Thoracic aorta (tissue), 2 donors: Measurements from ENCODE around the gene ARHGEF26. TPM values are rescaled to one million over a fixed set of nuclear protein-coding genes. Genes with fewer than 3 reads are reported as not detected.

ENCODE experiments used
- ATAC-seq: fragments of 150-250 bp; one replicate; pipeline ENCODE4 v1.8.0; 2017; ENCODE audit warnings: low read depth; ENCODE audit not compliant: insufficient number of reproducible peaks, low FRiP score
- DNase-seq: peaks from one replicate; pipeline ENCODE4 v3.0.0-alpha.2; 2020; ENCODE audit warnings: low spot score
- H3K27ac ChIP-seq, 2 donors: fragments of 200-600 bp; sonication (generic); 1 replicate in 1 of 2; 2 replicates in 1 of 2; pipeline ENCODE4 v1.5.1; 2016; ENCODE audit warnings: mild to moderate bottlenecking in 2 of 2, moderate library complexity in 2 of 2
- H3K27me3 ChIP-seq: fragments of 200-600 bp; sonication (generic); replicated peaks from 2 replicates; pipeline ENCODE4 v1.6.0; 2016; ENCODE audit warnings: mild to moderate bottlenecking; ENCODE audit not compliant: insufficient read depth
- H3K36me3 ChIP-seq: fragments of 200-600 bp; sonication (generic); one replicate; pipeline ENCODE4 v1.5.1; 2016
- H3K4me1 ChIP-seq, 2 donors: fragments of 200-600 bp; sonication (generic); 1 replicate in 1 of 2; 2 replicates in 1 of 2; pipeline versions ENCODE4 v1.5.1 to v1.6.0; 2016; ENCODE audit warnings: low read depth in 2 of 2, mild to moderate bottlenecking in 1 of 2; ENCODE audit not compliant: control insufficient read depth in 1 of 2
- H3K4me3 ChIP-seq: fragments of 200-600 bp; sonication (generic); 2 replicates; pipeline ENCODE4 v1.5.1; 2016; ENCODE audit warnings: mild to moderate bottlenecking
- H3K9me3 ChIP-seq: fragments of 200-600 bp; sonication (generic); 2 replicates; pipeline ENCODE4 v1.5.1; 2016
- total RNA-seq, 2 donors: library from RNA; depleted of rRNA; stranded (reverse); fragments of >200 nt; gene quantifications; one replicate each; pipeline versions ENCODE4 v1.1.0 to v1.2.3, GENCODE V29; 2016
- TF ChIP-seq, protein P1 (sequence below): fragments of 200-600 bp; sonication (generic); IDR thresholded peaks from one replicate; pipeline ENCODE4 v1.5.1; 2019; ENCODE audit warnings: antibody characterized with exemption

ARHGEF26 gene, protein sequence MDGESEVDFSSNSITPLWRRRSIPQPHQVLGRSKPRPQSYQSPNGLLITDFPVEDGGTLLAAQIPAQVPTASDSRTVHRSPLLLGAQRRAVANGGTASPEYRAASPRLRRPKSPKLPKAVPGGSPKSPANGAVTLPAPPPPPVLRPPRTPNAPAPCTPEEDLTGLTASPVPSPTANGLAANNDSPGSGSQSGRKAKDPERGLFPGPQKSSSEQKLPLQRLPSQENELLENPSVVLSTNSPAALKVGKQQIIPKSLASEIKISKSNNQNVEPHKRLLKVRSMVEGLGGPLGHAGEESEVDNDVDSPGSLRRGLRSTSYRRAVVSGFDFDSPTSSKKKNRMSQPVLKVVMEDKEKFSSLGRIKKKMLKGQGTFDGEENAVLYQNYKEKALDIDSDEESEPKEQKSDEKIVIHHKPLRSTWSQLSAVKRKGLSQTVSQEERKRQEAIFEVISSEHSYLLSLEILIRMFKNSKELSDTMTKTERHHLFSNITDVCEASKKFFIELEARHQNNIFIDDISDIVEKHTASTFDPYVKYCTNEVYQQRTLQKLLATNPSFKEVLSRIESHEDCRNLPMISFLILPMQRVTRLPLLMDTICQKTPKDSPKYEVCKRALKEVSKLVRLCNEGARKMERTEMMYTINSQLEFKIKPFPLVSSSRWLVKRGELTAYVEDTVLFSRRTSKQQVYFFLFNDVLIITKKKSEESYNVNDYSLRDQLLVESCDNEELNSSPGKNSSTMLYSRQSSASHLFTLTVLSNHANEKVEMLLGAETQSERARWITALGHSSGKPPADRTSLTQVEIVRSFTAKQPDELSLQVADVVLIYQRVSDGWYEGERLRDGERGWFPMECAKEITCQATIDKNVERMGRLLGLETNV
- 10 to 100 TPM; 88.0 to 96.4 TPM for total RNA-seq

DNA sequence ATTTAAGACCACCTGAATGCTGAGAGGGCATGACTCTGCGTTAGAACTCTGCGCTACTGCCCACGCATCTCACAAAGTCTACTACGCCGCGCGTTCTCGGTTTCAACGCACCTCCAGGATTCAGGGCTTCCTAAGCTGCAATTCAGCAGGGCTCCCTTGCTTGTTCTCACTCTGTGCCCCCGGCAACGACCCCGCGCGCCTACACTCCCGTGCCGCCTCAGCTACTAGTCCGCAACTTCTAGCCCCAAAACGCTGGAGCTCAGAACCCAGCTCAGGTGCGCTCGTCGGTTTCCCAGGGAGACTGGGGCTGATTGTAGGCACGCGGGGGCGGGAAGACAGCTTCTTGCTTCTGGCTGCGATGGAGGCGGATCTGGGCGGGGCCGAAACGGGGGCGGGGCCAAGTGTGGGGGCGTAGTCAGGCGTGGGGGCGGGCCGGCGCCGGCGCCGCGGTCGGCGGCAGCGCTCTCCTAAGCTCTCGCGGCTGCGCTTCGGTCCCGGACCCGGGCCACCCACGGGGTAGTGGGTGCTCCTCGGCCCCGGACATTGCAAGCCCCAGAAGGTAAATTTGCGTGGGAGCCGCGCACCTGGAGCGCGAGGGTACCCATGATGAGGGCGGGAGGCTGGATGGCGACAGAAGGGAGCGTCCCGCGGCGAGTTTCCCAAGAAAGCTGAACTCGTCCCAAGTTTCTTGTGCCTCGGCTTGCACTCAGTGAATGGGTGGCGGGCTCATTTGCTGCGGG is at the start of gene ARHGEF26:
TSS of gene ARHGEF26 (plus strand) at position 430 of the 740 bp plus-strand sequence. CDS start 603 bp downstream, outside the sequence.
- H3K27ac ChIP-seq, result peak within 1 kb of the TSS; percentile 59 to 77
- DNase-seq (peak; percentile 64), ATAC-seq (peak; percentile 70)
- H3K9me3 ChIP-seq, result no peaks in the 10 kb centered on the region
- TF ChIP-seq, protein P1, sequence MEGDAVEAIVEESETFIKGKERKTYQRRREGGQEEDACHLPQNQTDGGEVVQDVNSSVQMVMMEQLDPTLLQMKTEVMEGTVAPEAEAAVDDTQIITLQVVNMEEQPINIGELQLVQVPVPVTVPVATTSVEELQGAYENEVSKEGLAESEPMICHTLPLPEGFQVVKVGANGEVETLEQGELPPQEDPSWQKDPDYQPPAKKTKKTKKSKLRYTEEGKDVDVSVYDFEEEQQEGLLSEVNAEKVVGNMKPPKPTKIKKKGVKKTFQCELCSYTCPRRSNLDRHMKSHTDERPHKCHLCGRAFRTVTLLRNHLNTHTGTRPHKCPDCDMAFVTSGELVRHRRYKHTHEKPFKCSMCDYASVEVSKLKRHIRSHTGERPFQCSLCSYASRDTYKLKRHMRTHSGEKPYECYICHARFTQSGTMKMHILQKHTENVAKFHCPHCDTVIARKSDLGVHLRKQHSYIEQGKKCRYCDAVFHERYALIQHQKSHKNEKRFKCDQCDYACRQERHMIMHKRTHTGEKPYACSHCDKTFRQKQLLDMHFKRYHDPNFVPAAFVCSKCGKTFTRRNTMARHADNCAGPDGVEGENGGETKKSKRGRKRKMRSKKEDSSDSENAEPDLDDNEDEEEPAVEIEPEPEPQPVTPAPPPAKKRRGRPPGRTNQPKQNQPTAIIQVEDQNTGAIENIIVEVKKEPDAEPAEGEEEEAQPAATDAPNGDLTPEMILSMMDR, result no peak
- H3K4me3 ChIP-seq, result peak within 1 kb of the TSS; percentile 89
- no peaks in the 10 kb centered on the region for H3K27me3 ChIP-seq
- H3K4me1 ChIP-seq, result peaks cover 0 to 18% of the 10 kb centered on the region in 2 donors
- no peaks in the 10 kb centered on the region for H3K36me3 ChIP-seq

DNA sequence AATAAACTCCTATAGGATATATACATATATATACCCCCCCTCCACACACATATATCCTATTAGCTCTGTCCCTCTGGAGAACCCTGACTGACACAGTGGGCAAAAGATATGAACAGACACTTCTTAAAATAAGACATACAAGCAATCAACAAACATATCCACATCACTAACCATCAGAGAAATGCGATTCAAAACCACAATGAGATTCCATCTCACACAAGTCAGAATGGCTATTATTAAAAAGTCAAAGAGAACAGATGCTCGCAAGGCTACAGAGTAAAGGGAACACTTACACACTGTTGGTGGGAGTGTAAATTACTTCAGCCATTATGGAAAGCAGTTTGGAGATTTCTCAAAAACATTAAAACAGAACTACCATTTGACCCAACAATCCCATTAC is 46.2 kb upstream of the ARHGEF26 start:
- Histone ChIP-seq H3K27ac (no peak overlapping the region), H3K4me1 (no peaks in the 10 kb centered on the region), H3K4me3 (no peak overlapping the region), H3K36me3 (no peaks in the 10 kb centered on the region), H3K27me3 (no peaks in the 10 kb centered on the region), H3K9me3 (peaks cover 4% of the 10 kb centered on the region)
- TF ChIP-seq, protein P1, result no peak
- no peak for DNase-seq
- no peak for ATAC-seq

DNA sequence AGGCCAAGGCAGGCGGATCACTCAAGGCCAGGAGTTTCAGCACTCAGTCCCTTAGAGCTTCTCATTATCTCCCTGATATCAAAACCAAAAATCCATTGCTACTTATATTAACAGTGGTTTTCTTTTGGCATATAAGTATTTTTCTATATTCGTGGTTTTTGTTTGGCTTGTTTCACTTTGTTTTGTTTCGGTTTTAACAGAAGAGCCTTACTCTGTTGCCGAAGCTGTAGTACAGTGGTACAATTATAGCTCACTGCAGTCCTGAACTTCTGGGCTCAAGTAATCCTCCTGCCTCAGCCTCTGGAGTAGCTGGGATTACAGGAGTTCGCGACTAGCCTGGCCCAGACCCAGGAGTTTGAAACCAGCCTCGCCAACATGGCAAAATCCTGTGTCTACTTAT is 42.5 kb upstream of the ARHGEF26 start:
- Histone ChIP-seq H3K27me3 (no peaks in the 10 kb centered on the region), H3K9me3 (peaks cover 2% of the 10 kb centered on the region), H3K4me1 (no peaks in the 10 kb centered on the region), H3K4me3 (no peak overlapping the region), H3K27ac (no peak overlapping the region), H3K36me3 (no peaks in the 10 kb centered on the region)
- DNase-seq (no peak), ATAC-seq (no peak)
- TF ChIP-seq, protein P1, result no peak

DNA sequence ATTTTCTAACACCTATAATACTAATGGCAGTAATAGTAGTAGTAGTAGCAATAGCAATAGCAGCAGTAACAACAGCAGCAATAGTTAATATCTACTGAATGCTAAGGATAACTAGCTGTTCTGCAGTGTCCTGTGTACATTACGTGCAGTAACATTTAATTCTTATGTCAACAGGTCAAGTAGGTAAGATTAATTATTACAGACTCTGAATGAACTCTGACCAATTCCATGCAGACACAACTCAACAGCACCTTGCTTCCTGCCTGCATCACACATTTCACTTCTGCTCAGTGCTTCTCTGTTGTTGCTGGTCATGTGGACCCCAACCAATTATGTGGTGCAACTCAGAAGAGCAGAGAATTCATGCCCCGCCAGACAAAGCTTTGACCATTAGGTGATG is 39.9 kb upstream of the ARHGEF26 start:
- TF ChIP-seq, protein P1, result no peak
- Histone ChIP-seq H3K4me3 (no peak overlapping the region), H3K27me3 (no peaks in the 10 kb centered on the region), H3K27ac (no peak overlapping the region), H3K36me3 (no peaks in the 10 kb centered on the region), H3K4me1 (no peaks in the 10 kb centered on the region), H3K9me3 (no peaks in the 10 kb centered on the region)
- DNase-seq (no peak), ATAC-seq (no peak)
